ENCODE results near the gene MMUT. TPM values are rescaled to one million over a fixed set of nuclear protein-coding genes. Genes with fewer than 3 reads are reported as not detected.

Gene MMUT
- 11.2 and 12.9 TPM in 2 replicates for total RNA-seq

GRCh38 chr6:49462927-49463611, at the start of gene MMUT, which contains the start of gene CENPQ:
Gene MMUT (minus strand): TSS chr6:49463253. CDS start chr6:49459466, 3,787 bp downstream.
Gene CENPQ (plus strand): TSS chr6:49463370. CDS start chr6:49470177, 6,807 bp downstream.

GRCh38 chr6:49499623-49500022, 36.6 kb upstream of the MMUT start, which contains the start of gene GLYATL3:
Gene GLYATL3 (plus strand): TSS chr6:49499923. CDS start chr6:49511991, 12,068 bp downstream.

Other genes starting within 250 kb of the MMUT start
- 3.1 and 3.3 TPM in 2 replicates for gene CENPQ, start 117 bp upstream of the MMUT start, total RNA-seq
- not detected in 2 replicates for gene GLYATL3, start 36.7 kb upstream of the MMUT start, total RNA-seq
- gene C6orf141, start 87.4 kb upstream of the MMUT start, total RNA-seq = 0.12 TPM in 1 of 2 replicates, not detected in the other
- gene RHAG, start 173.6 kb upstream of the MMUT start, total RNA-seq = not detected in 2 replicates